A673 (cell line): Measurements from ENCODE around the gene RBM27.

Experiments
- CTCF ChIP-seq: fragments of 300-800, 200-600 bp; sonication (generic); conservative IDR thresholded peaks from 2 replicates; pipeline ENCODE4 v1.5.1; 2017; ENCODE audit warnings: low read depth, mild to moderate bottlenecking, antibody characterized with exemption, low read length, moderate library complexity, mixed read lengths
- EZH2 ChIP-seq: fragments of 200-600 bp; sonication (generic); IDR thresholded peaks from 2 replicates; pipeline ENCODE4 v1.6.1; 2017; ENCODE audit warnings: borderline replicate concordance, low read depth, mild to moderate bottlenecking, mixed read lengths, antibody characterized with exemption, low read length; ENCODE audit not compliant: poor library complexity, severe bottlenecking

- TF ChIP-seq EZH2 (no peak), CTCF (no peak)
These were observed 15.8 kb downstream of the RBM27 start for GRCh38 chr5:146219243-146219642.
